Bone marrow (tissue), 2 donors: ENCODE results near the gene TMEM182.

Experiments
- DNase-seq, 2 donors: peaks; one replicate each; lab custom pipeline; 2025; lab: John Stamatoyannopoulos, UW

Gene TMEM182

GRCh38 chr2:102768253-102768652, 6.4 kb downstream of the TMEM182 start:
- no peak for DNase-seq

- no peak for DNase-seq
These were observed 7.1 kb downstream of the TMEM182 start for GRCh38 chr2:102768892-102769291.

GRCh38 chr2:102770506-102770905, 8.7 kb downstream of the TMEM182 start:
- DNase-seq: no peak

- no peak for DNase-seq
These were observed 9.3 kb downstream of the TMEM182 start for GRCh38 chr2:102771114-102771513.

- no peak for DNase-seq
These were observed 10.8 kb downstream of the TMEM182 start for GRCh38 chr2:102772659-102773058.

GRCh38 chr2:102773149-102773705, 11.4 kb downstream of the TMEM182 start:
- no peak for DNase-seq

GRCh38 chr2:102778260-102778659, 16.4 kb downstream of the TMEM182 start:
- DNase-seq: no peak

- no peak for DNase-seq
These were observed 18.6 kb downstream of the TMEM182 start for GRCh38 chr2:102780467-102780866.

GRCh38 chr2:102782187-102782586, 20.4 kb downstream of the TMEM182 start:
- DNase-seq: no peak

GRCh38 chr2:102782933-102783332, 21.1 kb downstream of the TMEM182 start:
- no peak for DNase-seq

GRCh38 chr2:102783506-102784183, 21.8 kb downstream of the TMEM182 start:
- DNase-seq: no peak

GRCh38 chr2:102784940-102785339, 23.1 kb downstream of the TMEM182 start:
- DNase-seq: no peak

- no peak for DNase-seq
These were observed 26.5 kb downstream of the TMEM182 start for GRCh38 chr2:102788216-102788884.

- DNase-seq: no peak
These were observed 27.0 kb downstream of the TMEM182 start for GRCh38 chr2:102788885-102789260.

GRCh38 chr2:102789349-102790090, 27.7 kb downstream of the TMEM182 start:
- no peak for DNase-seq

GRCh38 chr2:102790091-102790455, 28.2 kb downstream of the TMEM182 start:
- DNase-seq: no peak

GRCh38 chr2:102792568-102793208, 30.9 kb downstream of the TMEM182 start:
- DNase-seq: no peak

- no peak for DNase-seq
These were observed 33.8 kb downstream of the TMEM182 start for GRCh38 chr2:102795641-102796040.

- no peak for DNase-seq
These were observed 34.5 kb downstream of the TMEM182 start for GRCh38 chr2:102796337-102796736.

GRCh38 chr2:102797486-102797885, 35.7 kb downstream of the TMEM182 start:
- DNase-seq: no peak

- no peak for DNase-seq
These were observed 36.4 kb downstream of the TMEM182 start for GRCh38 chr2:102798181-102798580.

GRCh38 chr2:102801098-102801718, 39.4 kb downstream of the TMEM182 start:
- no peak for DNase-seq
